Activated CD4-positive, alpha-beta memory T cell treated with anti-CD3 and anti-CD28 coated beads for 36 hours (primary cell): ENCODE measurements around the gene BHLHE23. TPM values are rescaled to one million over a fixed set of nuclear protein-coding genes. Genes with fewer than 3 reads are reported as not detected.

Experiments used
- CTCF ChIA-PET: fragments of 350-600 bp; sonication (Branson Sonifier 250); formaldehyde crosslinking; loops from one replicate; lab custom pipeline; 2021; ENCODE audit warnings: antibody characterized with exemption, inconsistent platforms; lab: Charles Lee
- POLR2A ChIA-PET: fragments of 350-600 bp; sonication (Branson Sonifier 250); formaldehyde crosslinking; loops from one replicate; lab custom pipeline; 2021; ENCODE audit warnings: antibody characterized with exemption; lab: Charles Lee
- DNase-seq: peaks from one replicate; pipeline ENCODE4 v3.0.0-alpha.2; 2020
- H3K27ac Mint-ChIP-seq: one replicate; pipeline ENCODE4 v1.8.0; 2021; ENCODE audit warnings: mixed read lengths
- H3K27me3 Mint-ChIP-seq: one replicate; pipeline ENCODE4 v1.8.0; 2021; ENCODE audit warnings: mixed read lengths
- H3K36me3 Mint-ChIP-seq: one replicate; pipeline ENCODE4 v1.8.0; 2021; ENCODE audit warnings: mixed read lengths
- H3K4me1 Mint-ChIP-seq: one replicate; pipeline ENCODE4 v1.8.0; 2021; ENCODE audit warnings: low read depth, mixed read lengths
- H3K4me3 Mint-ChIP-seq: one replicate; pipeline ENCODE4 v1.8.0; 2021; ENCODE audit warnings: mild to moderate bottlenecking, mixed read lengths
- H3K9me3 Mint-ChIP-seq: one replicate; pipeline ENCODE4 v1.8.0; 2021; ENCODE audit warnings: mixed read lengths
- intact Hi-C: fragments of 100-400 bp; cut with micrococcal nuclease; formaldehyde crosslinking; loops from one replicate; pipeline ENCODE4 v1.15.1; 2023
- total RNA-seq, 2 experiments: library from RNA; stranded (reverse); gene quantifications; one replicate each; pipeline ENCODE4 v1.2.3, GENCODE V29; 2021

The BHLHE23 gene
- total RNA-seq, 2 experiments from 2014 or later, result not detected

GRCh38 chr20:62979876-62980373 is 26.8 kb downstream of the BHLHE23 start:
- Mint-ChIP-seq H3K27ac (no peak overlapping the region), H3K27me3 (peaks cover 45% of the 10 kb centered on the region), H3K36me3 (no peaks in the 10 kb centered on the region), H3K9me3 (no peaks in the 10 kb centered on the region), H3K4me1 (peaks cover 40% of the 10 kb centered on the region), H3K4me3 (no peak overlapping the region)
- ChIA-PET CTCF (interaction anchor here (0.8 to 5.9 kb wide), 9 partner anchors 8 to 243 kb away, joined by 3 to 27 read pairs (median 3); no protein-coding TSS in a partner anchor), POLR2A (interaction anchor here (0.7 kb wide), 1 partner anchor 274 kb away, joined by 3 read pairs; no protein-coding TSS in a partner anchor)
- intact Hi-C loops, result no loop called here
- DNase-seq, result no peak

GRCh38 chr20:62979310-62979709 is 27.5 kb downstream of the BHLHE23 start:
- no peak overlapping the region for H3K27ac Mint-ChIP-seq
- ChIA-PET POLR2A (no interaction called here), CTCF (interaction anchor here (0.8 to 5.9 kb wide), 7 partner anchors 9 to 243 kb away, joined by 3 to 27 read pairs (median 3); no protein-coding TSS in a partner anchor)
- intact Hi-C loops, result no loop called here
- no peaks in the 10 kb centered on the region for H3K36me3 Mint-ChIP-seq
- peaks cover 49% of the 10 kb centered on the region for H3K27me3 Mint-ChIP-seq
- H3K4me3 Mint-ChIP-seq, result no peak overlapping the region
- no peak for DNase-seq
- H3K4me1 Mint-ChIP-seq, result peaks cover 40% of the 10 kb centered on the region
- H3K9me3 Mint-ChIP-seq, result no peaks in the 10 kb centered on the region

DNA sequence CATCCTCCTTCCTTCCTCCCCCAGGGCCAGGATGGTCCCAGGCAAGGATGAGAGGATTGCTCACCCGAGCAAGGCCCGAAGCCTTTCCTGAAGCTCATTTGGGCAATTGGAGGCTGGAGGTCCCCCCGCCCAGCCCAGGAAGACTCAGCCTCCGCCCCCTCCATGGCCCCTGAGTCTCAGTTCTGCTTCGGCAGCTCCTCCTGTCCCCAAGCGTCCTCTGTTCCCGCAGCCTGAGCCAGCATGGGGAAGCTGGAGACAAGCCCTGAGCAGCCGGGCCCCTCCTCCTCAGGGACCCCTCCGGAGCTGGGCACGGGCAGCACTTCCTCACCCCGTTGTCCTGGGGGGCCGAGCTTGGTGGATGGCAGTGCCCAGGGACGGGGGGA is 28.2 kb downstream of the BHLHE23 start:
- Mint-ChIP-seq H3K27ac (no peak overlapping the region), H3K27me3 (peaks cover 54% of the 10 kb centered on the region), H3K9me3 (no peaks in the 10 kb centered on the region), H3K4me3 (no peak overlapping the region), H3K4me1 (peaks cover 40% of the 10 kb centered on the region), H3K36me3 (no peaks in the 10 kb centered on the region)
- DNase-seq, result no peak
- ChIA-PET POLR2A (interaction anchor here (0.6 kb wide), 1 partner anchor 23 kb away, joined by 3 read pairs; no protein-coding TSS in a partner anchor), CTCF (interaction anchor here (5.9 kb wide), 1 partner anchor 30 kb away, joined by 27 read pairs; no protein-coding TSS in a partner anchor)
- intact Hi-C loops, result no loop called here

GRCh38 chr20:62977613-62978560 is 28.9 kb downstream of the BHLHE23 start:
- no peaks in the 10 kb centered on the region for H3K36me3 Mint-ChIP-seq
- DNase-seq, result peak; percentile 88
- POLR2A ChIA-PET, result interaction anchor here (0.6 to 1.3 kb wide), 3 partner anchors 23 to 237 kb away, joined by 3 to 4 read pairs (median 3); no protein-coding TSS in a partner anchor
- peak overlapping the region; percentile 12 for H3K4me3 Mint-ChIP-seq
- CTCF ChIA-PET, result interaction anchor here (1.1 to 5.9 kb wide), 3 partner anchors 28 to 72 kb away, joined by 3 to 27 read pairs (median 3); no protein-coding TSS in a partner anchor
- no peak overlapping the region for H3K27ac Mint-ChIP-seq
- peaks cover 40% of the 10 kb centered on the region for H3K4me1 Mint-ChIP-seq
- no peaks in the 10 kb centered on the region for H3K9me3 Mint-ChIP-seq
- H3K27me3 Mint-ChIP-seq, result peaks cover 58% of the 10 kb centered on the region
- intact Hi-C loops, result loop anchor here (2.0 kb wide), 1 partner anchor 53 kb away; no protein-coding TSS in a partner anchor

- Mint-ChIP-seq H3K4me1 (peaks cover 44% of the 10 kb centered on the region), H3K27me3 (peaks cover 65% of the 10 kb centered on the region), H3K27ac (no peak overlapping the region), H3K9me3 (no peaks in the 10 kb centered on the region), H3K4me3 (no peak overlapping the region), H3K36me3 (no peaks in the 10 kb centered on the region)
- ChIA-PET POLR2A (interaction anchor here (1.3 kb wide), 1 partner anchor 59 kb away, joined by 4 read pairs; no protein-coding TSS in a partner anchor), CTCF (interaction anchor here (1.1 to 5.9 kb wide), 3 partner anchors 29 to 71 kb away, joined by 3 to 27 read pairs (median 3); no protein-coding TSS in a partner anchor)
- no peak for DNase-seq
- intact Hi-C loops, result loop anchor here (2.0 kb wide), 1 partner anchor 52 kb away; no protein-coding TSS in a partner anchor
Observed at GRCh38 chr20:62976886-62977285, 29.9 kb downstream of the BHLHE23 start.

GRCh38 chr20:62975812-62976508 is 30.8 kb downstream of the BHLHE23 start:
- Mint-ChIP-seq H3K4me3 (peak overlapping the region; percentile 16), H3K9me3 (no peaks in the 10 kb centered on the region), H3K27me3 (peaks cover 68% of the 10 kb centered on the region), H3K4me1 (peaks cover 37% of the 10 kb centered on the region), H3K36me3 (no peaks in the 10 kb centered on the region), H3K27ac (no peak overlapping the region)
- DNase-seq, result no peak
- CTCF ChIA-PET, result interaction anchor here (1.0 kb wide), 1 partner anchor 29 kb away, joined by 4 read pairs; no protein-coding TSS in a partner anchor
- intact Hi-C loops, result loop anchor here (2.0 kb wide), 1 partner anchor 51 kb away; no protein-coding TSS in a partner anchor
- POLR2A ChIA-PET, result no interaction called here

GRCh38 chr20:62975251-62975760 is 31.5 kb downstream of the BHLHE23 start:
- Mint-ChIP-seq H3K36me3 (no peaks in the 10 kb centered on the region), H3K27ac (no peak overlapping the region), H3K4me3 (no peak overlapping the region), H3K4me1 (peaks cover 33% of the 10 kb centered on the region), H3K9me3 (no peaks in the 10 kb centered on the region), H3K27me3 (peaks cover 64% of the 10 kb centered on the region)
- CTCF ChIA-PET, result interaction anchor here (1.0 kb wide), 1 partner anchor 30 kb away, joined by 4 read pairs; no protein-coding TSS in a partner anchor
- intact Hi-C loops, result no loop called here
- DNase-seq, result no peak
- POLR2A ChIA-PET, result no interaction called here

GRCh38 chr20:62972845-62973745 is 33.7 kb downstream of the BHLHE23 start:
- ChIA-PET POLR2A (no interaction called here), CTCF (interaction anchor here (0.6 to 1.8 kb wide), 34 partner anchors 8 to 245 kb away, joined by 3 to 17 read pairs (median 4); partner anchors contain the start of genes DIDO1 and GID8)
- no peak overlapping the region for H3K27ac Mint-ChIP-seq
- peaks cover 46% of the 10 kb centered on the region for H3K27me3 Mint-ChIP-seq
- intact Hi-C loops, result loop anchor here (1.0 kb wide), 1 partner anchor 36 kb away; no protein-coding TSS in a partner anchor
- DNase-seq, result no peak
- no peaks in the 10 kb centered on the region for H3K9me3 Mint-ChIP-seq
- H3K36me3 Mint-ChIP-seq, result no peaks in the 10 kb centered on the region
- no peak overlapping the region for H3K4me3 Mint-ChIP-seq
- peaks cover 26% of the 10 kb centered on the region for H3K4me1 Mint-ChIP-seq

DNA sequence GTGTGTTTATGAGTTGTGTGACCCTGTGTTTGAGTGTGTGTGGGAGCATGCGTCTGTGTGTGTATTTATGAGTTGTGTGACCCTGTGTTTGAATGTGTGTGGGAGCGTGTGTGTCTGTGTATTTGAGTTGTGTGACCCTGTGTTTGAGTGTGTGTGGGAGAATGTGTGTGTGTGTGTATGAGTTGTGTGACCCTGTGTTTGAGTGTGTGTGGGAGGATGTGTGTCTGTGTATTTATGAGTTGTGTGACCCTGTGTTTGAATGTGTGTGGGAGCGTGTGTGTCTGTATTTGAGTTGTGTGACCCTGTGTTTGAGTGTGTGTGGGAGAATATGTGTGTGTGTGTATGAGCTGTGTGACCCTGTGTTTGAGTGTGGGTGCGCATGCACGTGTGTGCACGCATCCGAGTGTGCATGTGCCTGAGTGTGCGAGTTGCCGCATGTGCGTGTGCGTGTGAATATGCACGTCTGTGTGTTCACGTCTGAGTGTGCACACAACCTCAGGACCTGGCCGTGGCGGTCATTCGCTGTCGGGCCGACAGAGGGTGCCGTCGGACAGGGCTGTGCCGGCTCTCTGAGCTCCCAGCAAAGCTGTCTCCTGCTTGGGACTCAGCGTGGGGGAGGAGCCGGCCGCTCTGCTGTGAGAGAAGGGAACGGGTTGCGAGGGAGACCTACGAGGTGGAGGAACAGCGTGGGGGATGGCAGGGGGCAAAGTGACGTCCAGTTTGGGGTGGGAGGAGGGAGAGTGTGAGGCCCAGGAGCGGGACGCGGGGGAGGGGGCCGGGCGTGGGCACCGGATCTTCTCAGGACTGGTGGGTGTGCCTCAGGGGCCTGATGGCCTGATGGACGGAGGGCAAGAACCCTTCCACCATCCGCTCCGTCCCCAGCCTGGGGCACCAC is 34.6 kb downstream of the BHLHE23 start:
- no peaks in the 10 kb centered on the region for H3K36me3 Mint-ChIP-seq
- intact Hi-C loops, result loop anchor here (1.0 kb wide), 1 partner anchor 37 kb away; no protein-coding TSS in a partner anchor
- POLR2A ChIA-PET, result no interaction called here
- CTCF ChIA-PET, result interaction anchor here (0.6 to 1.8 kb wide), 35 partner anchors 8 to 246 kb away, joined by 3 to 17 read pairs (median 4); partner anchors contain the start of genes DIDO1 and GID8
- no peak overlapping the region for H3K27ac Mint-ChIP-seq
- H3K4me1 Mint-ChIP-seq, result peaks cover 17% of the 10 kb centered on the region
- peak overlapping the region; percentile 38 for H3K4me3 Mint-ChIP-seq
- H3K27me3 Mint-ChIP-seq, result peaks cover 44% of the 10 kb centered on the region
- peak; percentile 91 for DNase-seq
- no peaks in the 10 kb centered on the region for H3K9me3 Mint-ChIP-seq
